SK-N-MC (cell line): Measurements from ENCODE around the gene SFXN5.

Source experiments
- DNase-seq: peaks from one replicate; pipeline ENCODE4 v3.0.0-alpha.2; 2011; ENCODE audit warnings: low read depth, low spot score
- H3K27ac ChIP-seq: fragments of 200-600 bp; sonication (generic); 2 replicates; pipeline ENCODE4 v1.5.1; 2016; ENCODE audit warnings: mixed run types
- H3K36me3 ChIP-seq: fragments of 200-600 bp; sonication (generic); 2 replicates; pipeline ENCODE4 v1.6.1; 2017; ENCODE audit warnings: antibody characterized with exemption, low read length, mixed read lengths; ENCODE audit not compliant: insufficient read depth
- H3K4me3 ChIP-seq: fragments of 200-600 bp; sonication (generic); 2 replicates; pipeline ENCODE4 v1.5.1; 2016
- H3K9ac ChIP-seq: fragments of 200-600 bp; sonication (generic); 2 replicates; pipeline ENCODE4 v1.8.0; 2017; ENCODE audit warnings: mixed run types, mixed read lengths; ENCODE audit not compliant: insufficient read length
- H3K9me3 ChIP-seq: fragments of 200-600 bp; sonication (generic); 2 replicates; pipeline ENCODE4 v1.6.1; 2017; ENCODE audit warnings: low read depth, mild to moderate bottlenecking, antibody characterized with exemption, low read length, moderate library complexity, mixed read lengths
- EZH2 ChIP-seq: fragments of 200-600 bp; sonication (generic); IDR thresholded peaks from one replicate; pipeline ENCODE4 v1.6.1; 2017; ENCODE audit warnings: antibody characterized with exemption
- FOXP2 ChIP-seq: optimal IDR thresholded peaks from 2 replicates; pipeline ENCODE3; 2011; ENCODE audit warnings: mild to moderate bottlenecking, moderate library complexity; ENCODE audit not compliant: insufficient read depth; ENCODE audit errors: extremely low read length, control extremely low read depth
- POLR2AphosphoS5 ChIP-seq: IDR thresholded peaks from 2 replicates; pipeline ENCODE4 v1.6.1; 2012; ENCODE audit warnings: mild to moderate bottlenecking, low read depth, low read length, borderline replicate concordance

SFXN5 gene

GRCh38 chr2:72892506-72893173 is 178.9 kb downstream of the SFXN5 start:
- no peak overlapping the region for H3K27ac ChIP-seq
- no peaks in the 10 kb centered on the region for H3K9me3 ChIP-seq
- H3K9ac ChIP-seq = no peak overlapping the region
- no peak for TF ChIP-seq FOXP2
- no peak for TF ChIP-seq POLR2AphosphoS5
- TF ChIP-seq EZH2 = no peak
- no peak for DNase-seq
- no peak overlapping the region for H3K4me3 ChIP-seq
- H3K36me3 ChIP-seq = peaks cover 6% of the 10 kb centered on the region; the same call in 1 of the 2 replicates
